DMS79 treated with DMSO at 0.1 percent for 48 hours (cell line): ENCODE measurements around the gene SURF4.
A peak's percentile ranks its signal among the peaks of the same experiment; 100 is the strongest.
"Not testable (repeated sequence)": the region's sequence is repeated elsewhere in the genome, so short reads cannot be mapped to it uniquely, and the experiment has no call there.

Experiments
- DNase-seq: peaks from one replicate; lab custom pipeline; 2025; lab: John Stamatoyannopoulos, UW

Gene SURF4

DNA sequence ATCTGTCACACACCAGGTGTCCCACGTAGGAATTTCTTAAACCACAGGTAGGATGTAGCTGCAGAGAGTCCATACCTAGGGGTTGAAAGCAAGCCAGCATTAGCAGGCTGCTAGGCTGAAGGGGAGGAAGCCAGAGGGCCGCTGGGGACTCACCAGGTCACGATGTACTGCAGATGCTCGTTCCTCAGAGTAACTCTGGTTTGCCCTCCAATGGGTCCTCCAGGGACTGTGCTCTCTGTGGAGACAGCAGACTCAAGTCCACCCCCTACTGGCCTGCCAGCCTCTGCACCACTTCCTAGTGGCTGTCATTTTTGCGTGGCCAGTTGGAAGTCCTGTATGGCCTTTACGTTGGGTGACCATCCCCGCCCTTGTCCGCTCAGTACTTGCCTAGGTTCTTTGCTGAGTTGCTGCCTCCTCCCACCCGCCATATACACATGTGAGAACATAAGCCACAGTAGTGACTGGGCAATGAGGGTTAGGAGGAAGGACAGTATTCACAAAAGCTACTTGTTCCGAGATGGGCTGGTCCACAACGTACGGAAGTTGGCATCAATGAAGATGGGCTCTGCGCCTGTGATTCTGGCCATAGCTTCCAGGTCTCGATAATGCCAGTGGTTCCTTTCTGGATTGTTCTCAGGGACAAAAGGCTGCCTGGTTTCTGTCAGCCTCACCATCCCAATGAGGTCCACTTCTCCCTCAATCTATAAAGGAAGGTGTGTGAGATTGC, 23.8 kb downstream of the SURF4 start:
- no peak for DNase-seq

DNA sequence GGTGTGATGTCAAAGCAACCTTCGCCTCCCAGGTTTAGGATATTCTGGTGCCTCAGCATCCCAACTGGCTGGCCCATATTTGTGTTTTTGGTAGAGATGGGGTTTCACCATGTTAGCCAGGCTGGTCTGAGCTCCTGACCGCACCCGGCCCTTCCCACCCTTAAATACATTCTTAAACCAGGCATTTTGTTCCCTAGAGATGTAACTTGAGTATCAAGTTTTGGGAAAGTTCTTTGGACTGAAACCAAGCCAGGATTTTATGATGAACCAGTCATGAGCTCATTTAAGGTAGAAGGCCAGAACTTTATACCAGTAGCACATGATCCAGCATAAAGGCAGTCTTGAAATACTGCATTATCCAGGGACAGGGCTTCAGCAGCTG, 24.3 kb downstream of the SURF4 start:
- no peak for DNase-seq

DNA sequence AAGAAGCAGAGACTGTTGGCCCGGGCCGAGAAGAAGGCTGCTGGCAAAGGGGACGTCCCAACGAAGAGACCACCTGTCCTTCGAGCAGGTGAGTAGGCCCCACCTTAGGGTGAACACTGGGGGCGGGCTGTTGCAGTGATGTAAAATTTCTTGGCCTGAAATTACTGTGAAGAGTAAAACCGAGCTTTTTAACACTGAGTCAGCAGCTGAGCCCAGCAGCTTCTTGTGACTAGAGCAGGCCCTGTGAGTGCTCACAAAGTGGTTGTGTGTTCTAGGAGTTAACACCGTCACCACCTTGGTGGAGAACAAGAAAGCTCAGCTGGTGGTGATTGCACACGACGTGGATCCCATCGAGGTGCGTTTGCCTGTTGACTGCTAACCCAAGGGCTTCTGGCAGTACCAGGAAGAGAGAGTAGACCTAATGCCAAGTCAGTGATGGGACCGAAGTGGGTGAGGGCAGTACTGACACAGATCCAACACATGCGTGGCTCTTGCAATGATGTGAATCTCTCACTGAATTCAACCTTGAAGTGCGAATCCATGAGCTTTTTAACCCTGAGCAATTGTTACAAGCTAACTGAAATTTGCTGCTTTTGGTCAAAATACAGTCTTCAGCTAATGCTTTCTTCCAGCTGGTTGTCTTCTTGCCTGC, 25.8 kb downstream of the SURF4 start:
- DNase-seq, result no peak

DNA sequence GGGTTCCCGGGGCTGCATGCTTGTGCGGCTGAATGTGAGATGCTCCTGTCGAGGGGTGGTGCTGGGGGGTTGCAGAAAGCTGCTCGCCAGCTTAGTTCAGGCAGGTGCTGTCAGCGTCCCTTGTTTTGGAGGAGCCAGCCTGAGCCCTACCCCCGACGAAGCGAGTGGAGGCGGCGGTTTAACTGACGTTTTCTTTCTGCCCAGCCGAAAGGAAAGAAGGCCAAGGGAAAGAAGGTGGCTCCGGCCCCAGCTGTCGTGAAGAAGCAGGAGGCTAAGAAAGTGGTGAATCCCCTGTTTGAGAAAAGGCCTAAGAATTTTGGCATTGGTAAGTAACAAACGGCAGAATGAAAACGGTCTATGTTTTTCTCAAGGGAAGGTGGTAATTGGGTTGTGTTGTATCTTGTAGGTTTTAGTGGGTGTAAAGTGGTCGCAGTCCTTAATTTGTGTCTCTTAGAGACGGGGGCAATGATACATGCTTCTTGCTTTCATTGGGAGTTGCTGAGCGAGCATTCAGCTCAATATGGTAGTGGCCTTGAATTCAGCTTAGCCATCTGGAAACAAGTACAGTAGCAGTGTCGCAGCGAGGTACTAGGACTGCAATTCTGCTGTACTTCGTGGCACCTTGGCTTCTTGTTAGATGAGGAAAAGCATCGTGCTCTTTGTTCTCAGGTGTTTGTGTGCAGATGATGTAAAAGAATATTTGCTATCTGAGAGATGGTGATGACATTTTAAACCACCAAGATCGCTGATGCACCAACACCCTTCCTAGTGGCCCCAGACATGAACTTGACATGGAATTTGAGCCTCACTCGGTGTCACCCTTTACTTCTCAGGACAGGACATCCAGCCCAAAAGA, 26.9 kb downstream of the SURF4 start:
- DNase-seq, result no peak

DNA sequence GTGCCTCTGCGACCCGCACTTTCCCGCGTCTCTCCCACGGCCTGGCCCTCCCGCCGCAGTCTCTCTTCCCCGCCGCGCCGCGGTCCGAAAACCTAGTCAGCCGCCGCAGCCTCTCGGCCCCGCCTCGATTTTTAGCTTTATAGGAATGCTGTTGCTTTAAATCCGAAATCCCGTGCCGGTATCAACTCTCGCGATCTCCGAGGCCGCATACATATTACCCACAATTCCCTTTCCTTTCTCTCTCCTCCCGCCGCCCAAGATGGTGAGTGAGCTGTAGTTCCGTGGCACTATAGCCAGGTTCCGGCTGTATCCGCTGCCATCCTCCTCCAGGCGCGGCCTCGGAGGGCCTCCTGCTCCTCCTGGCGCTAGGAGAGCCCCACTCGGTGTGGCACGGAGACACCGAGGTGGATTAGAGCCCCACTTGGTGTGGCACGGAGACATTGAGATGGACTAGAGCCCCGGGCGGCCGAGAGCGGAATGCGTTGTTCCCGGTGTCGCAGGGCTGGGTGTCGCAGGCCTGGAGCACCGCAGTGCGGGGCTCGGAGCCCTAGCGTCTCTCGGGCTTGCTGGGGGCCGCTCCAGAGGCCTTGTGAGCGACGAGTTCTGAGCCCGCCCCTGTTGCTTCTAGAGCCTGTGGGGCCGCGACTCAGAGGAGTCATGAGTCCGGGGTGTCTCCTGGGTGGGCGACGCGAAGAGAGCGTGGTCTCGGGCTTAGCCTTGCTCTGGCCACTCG, 27.7 kb downstream of the SURF4 start, which contains the start of the genes MED22 and RPL7A:
Gene MED22 (minus strand): TSS at position 147 of the 733 bp plus-strand sequence. CDS start 1,469 bp downstream, outside the sequence.
Gene RPL7A (plus strand): TSS at position 234 of the 733 bp plus-strand sequence. CDS start 26 bp downstream, at position 260.
- peak; percentile 94 for DNase-seq

DNA sequence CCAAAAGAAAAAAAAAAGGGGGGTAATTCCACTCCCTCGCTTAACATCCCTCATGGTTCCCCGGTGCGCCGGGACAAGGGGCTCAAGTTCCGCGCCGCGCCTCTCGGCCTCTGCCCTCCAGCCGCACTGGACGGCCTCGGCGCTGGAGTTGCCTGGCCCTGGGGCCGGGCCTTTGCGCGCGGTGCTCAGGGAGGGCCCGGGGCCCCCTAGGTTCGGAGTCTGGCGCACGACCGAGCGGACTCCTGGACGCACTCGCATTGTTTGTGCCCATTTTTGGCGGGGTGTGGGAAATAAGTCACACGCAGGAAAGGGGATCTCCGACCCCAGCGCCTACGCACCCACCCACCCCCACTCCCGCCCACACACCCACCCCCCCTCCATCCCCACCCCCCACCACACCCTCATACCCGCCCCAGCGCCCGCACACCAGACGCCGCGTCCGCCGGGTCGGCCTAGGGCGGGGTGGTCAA, 28.3 kb downstream of the SURF4 start:
- DNase-seq, result peak; percentile 24

DNA sequence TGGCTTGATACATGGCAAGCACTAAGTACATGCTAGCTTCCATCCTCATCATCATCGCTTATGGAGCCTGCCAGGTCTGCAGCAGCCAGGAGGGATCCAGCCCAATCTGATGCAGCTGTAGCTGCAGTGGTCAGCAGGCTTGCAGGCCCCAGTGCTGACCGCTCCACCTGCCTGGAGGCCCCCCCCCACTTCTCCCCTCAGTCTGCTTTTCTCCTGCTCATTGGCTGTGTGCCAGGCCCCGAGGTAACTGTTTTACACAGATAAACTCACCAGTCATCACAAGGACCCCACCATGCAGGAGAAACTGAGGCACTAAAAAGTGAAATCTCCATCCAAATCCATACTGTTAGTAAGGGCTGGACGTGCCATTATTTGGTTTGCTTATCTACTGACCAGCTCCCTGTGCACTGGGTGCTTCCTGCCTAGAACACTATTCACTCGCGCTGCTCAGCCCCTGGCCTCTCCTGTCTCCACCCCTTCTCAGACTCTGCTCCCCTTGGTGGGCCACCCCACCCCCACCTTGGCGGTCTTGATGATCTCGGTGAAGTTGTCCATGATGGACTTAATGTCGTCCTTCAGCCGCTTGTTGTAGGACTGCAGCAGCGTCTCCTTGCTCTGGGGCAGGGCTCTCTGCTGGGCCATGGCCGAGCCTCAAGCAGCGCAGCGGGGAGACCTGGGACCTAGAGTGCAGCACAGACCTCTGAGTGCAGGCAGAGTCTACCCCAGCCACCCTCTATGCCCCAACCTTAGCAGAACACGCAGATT, 29.7 kb downstream of the SURF4 start:
- DNase-seq, result no peak

DNA sequence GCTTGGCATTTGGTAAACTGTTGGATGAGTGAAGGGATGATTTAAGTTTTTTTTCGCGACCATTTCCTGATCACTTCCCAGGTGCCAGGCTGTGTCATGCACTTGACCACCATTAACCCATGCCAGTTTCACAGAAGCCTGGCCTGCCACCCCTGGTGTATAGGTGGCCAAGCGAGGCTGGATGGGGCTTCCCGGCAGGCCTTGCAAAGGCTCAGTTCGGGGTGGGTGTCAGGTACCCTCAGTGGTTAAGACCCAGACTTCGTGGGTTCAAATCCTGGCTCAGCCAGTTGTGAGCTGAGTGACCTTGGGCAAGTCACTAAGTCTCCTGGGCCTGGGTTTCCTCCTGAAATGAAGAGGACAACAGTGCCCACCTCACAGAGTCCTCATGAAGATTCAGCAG, 30.3 kb downstream of the SURF4 start:
- no peak for DNase-seq

DNA sequence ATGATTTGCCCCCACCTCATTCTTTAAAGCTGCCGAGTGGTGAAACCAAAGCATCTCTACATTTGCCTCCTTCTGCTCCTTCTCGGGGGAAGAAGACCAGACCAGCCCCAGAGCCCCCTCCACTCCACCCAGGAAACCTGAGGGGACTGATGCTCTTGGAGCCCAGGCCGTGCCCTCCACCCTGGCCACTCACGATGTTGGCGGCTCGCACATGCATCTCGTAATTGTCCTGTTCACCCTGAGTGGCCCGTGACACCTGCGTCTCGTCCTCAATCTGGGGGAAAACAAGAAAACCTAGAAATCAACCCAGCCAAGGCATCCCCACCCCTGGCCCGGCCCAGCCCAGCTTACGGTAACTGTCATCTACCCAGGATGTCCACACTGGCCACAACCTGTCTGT, 30.9 kb downstream of the SURF4 start:
- DNase-seq, result no peak

DNA sequence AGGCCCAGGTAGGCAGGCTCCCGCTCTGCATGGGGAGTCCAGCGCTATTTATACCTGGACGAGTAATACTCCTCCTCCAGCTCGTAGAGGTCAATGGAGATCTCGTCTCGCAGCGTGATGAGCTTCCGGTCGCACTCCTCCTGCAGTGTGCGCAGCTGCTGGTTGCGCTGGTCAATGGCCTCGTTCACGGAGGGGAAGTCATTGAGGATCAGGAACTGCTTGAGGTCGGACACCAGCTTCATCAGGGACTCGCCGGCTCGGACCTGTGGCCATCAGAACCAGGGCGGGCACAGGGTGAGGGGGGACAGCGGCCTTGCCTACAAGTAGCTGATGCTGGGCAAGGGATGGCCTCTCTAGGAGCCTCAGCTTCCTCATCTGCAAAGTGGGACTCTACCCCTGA, 31.8 kb downstream of the SURF4 start:
- DNase-seq, result no peak

DNA sequence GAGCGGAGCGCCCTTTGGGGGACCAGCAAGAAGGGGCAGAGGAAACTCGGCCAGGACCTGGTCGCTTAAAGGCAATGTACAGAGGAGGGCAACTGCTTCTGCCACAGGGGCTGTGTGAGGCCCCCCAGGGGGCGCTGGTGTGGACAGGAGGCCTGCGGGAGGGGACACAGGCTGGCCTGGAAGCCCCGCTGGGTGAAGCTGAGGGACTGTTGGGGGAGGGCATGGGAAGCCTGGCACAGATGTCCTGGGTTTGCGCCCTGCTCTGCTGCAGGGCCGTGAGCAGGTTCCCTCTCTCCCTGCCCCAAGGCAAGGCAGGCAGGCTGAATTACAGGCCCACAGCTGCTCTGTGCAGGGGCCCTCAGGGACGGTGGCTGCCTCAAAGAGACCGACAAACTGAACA, 33.3 kb downstream of the SURF4 start:
- no peak for DNase-seq

DNA sequence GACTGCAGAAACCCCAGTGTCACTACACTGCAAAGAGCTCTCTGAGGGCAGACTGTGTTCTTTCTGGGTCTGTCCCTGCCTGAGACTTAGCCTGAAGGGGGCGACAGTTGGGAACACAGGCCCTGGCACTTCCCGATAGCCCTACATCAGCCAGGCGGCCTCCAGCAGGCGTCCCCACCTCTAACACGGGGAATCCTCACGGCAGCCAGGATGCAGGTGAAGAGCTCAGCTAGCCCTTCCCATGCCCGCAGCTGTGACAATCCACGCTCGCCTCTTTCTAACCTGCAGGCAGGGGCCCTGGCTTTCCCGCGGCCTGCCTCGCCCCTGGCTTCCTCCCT, 33.8 kb downstream of the SURF4 start:
- no peak for DNase-seq

DNA sequence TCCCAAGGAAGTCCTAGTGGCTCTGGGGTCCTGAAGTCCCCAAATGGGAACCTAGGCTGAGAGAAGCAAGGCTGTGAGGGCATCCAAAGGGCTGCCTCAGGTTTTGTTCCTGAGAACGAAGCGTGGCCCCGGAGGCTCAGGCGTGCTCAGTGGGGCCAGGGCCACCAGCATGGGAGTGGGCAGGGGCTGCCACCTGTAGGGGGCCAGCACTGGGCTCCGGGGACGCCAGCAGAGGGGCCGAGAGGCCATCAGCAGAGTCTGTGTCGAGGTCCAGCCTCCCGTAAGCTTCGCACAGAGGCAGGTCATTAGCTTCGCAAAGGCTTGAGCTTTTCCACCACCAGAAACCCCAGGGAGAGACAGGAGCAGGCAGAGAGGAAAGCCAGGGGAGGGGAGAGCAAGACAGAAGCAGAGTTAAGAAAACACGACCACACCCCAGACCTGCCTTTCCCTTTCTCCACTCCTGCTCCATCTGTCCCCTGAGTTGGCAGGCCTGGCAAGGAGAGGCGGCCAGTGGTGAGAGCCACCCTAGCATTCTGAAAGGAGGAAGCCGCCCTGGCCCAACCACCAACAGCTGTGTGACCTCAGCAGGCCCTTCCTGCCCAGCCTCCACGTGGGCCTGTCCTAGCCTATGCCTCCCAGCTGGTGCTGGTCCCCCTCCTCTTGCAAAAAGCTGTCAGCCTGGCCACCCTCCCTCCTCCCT, 34.3 kb downstream of the SURF4 start:
- no peak for DNase-seq

DNA sequence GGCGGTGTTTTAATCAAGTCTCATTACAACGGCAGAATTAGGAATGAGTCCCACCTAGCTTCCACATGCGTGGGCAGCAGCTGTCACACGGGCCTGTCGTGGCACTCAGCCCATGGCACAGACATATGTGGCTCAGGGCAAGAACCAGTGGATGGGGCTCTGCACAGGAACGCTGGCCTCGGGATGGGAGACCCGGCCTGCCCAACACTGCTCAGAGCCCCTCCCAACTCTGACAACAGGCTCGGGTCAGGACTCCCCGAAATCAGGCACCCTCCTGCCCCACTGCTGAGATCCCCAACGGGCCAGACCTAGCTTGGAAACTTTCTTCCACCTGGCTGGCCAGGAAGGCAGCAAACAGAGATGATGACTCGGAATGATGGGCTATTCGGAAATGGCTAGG, 34.9 kb downstream of the SURF4 start:
- DNase-seq, result no peak

DNA sequence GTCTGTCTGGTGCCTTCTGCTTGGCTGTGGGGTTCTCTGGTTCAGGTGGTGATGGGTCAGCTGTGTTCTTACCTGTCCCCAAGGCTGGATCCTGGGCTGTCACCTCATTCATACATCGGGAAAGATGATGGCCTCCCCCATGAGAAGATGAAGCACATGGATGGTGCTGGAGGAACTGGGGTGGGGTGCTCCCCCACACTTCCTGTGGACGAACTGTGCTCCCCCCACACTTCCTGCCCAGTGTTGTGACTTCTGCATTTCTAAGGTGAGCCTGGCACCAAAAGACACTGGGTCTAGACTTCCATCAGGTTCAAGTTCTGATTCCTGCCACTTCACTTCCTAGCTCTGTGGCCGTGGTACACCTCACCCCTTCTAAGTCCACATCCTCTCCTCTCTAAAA, 35.6 kb downstream of the SURF4 start:
- no peak for DNase-seq

DNA sequence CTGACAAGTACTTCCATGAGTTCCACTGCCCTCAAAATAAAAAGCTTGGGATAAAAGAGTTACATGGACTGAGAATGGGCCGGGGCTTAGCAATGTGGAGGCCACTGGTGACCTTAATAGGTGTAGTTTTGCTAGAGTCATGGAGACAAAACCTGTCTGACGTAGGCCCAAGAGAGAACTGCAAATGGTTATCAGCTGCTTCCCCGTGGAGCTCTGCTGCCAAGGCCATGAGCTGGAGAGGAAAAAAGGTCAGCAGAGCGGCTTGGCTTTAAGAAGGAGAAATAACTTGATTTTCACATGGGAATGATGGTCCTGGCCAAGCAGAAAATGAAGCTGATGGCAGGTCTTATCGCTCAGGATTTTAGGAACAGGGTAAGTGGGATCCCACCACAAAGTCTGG, 36.2 kb downstream of the SURF4 start:
- no peak for DNase-seq

DNA sequence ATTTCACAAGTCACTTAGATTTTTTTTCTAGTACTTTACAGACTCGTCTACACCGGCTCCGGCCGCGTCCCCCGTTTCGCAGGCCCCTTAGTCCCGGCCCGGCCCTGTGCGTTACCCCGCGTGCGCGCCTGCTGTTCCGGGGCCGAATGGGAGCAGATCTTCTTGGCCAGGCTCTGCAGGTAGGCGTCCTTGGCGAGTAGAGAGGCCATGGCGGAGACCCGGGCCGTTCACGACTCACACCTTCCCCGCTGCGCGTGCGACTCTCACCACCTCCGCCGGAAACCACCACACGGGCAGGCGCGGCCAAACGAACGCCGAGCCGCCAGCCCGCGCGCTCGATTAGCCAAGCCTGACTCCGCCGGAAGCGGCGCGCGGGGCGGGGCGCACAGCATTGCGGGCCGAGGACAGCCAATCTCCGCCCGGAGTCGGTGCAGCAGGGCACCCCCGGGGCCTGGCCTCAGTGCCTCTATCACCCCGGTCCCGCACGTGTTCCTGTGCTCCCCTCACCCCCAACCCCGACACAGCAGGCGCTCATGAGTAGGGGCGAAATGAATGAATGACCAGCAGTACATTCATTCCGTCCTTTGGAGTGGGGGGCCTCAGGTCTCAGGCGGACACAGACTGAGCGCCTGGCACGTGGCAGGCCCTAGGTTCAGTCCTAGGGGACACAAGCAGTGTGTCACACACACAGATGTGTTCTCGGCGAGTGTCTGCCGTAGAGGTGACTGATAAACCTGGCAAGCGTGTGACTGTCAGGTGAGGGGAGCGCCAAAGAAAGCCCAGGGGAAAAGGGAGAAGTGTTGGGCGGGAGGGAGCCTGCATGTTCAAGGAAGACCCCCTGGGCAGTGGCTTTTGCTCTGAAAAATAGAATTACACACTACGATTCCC, 39.7 kb downstream of the SURF4 start, which contains the start of gene SURF6:
Gene SURF6 (minus strand): TSS at position 265 of the 888 bp plus-strand sequence. CDS start 56 bp downstream, at position 209.
- peak; percentile 86 for DNase-seq

DNA sequence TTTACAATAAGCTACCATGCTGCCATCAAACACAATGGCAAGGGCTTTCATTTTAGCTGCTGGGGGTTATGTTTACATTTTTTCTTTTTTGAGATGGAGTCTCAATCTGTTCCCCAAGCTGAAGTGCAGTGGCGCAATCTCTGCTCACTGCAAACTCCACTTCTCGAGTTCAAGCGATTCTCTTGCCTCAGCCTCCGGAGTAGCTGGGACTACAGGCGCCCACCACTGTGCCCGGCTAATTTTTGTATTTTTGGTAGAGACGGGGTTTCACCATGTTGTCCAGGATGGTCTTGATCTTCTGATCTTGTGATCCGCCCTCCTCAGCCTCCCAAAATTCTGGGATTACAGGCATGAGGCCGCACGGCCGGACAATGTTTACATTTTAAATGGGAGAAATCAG, 41.0 kb downstream of the SURF4 start:
- not testable (repeated sequence) for DNase-seq

DNA sequence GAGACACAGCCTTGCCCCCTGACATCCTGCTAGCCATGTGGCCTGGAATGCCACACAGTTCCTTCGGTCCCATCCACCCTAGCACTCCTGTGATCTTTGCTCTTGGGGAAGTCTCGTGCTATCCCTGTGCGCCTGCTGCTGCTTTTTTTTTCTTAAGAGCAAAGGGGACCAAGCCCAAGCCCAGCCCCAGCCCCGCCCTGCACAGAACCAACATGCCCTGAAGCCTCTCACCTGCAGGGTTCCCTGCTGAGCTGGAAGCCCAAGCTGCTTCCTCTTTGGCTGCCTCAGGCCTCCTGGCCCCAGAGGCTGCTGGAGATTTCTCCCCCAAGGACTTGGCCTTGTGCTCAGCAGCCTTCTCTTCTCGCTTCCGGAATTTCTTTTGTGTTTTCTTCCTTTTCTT, 41.7 kb downstream of the SURF4 start:
- DNase-seq, result no peak
